HUES48 (cell line): Measurements from ENCODE around the gene GAPT.

Experiments
- H3K27ac ChIP-seq: one replicate; pipeline ENCODE4 v1.7.0; 2013; ENCODE audit warnings: low read depth, low read length, inconsistent platforms
- H3K27me3 ChIP-seq: 2 replicates; pipeline ENCODE4 v1.6.1; 2013; ENCODE audit warnings: mild to moderate bottlenecking, low read length; ENCODE audit not compliant: control insufficient read depth, insufficient read depth
- H3K36me3 ChIP-seq: 2 replicates; pipeline ENCODE4 v1.6.1; 2013; ENCODE audit warnings: low read length; ENCODE audit not compliant: control insufficient read depth, insufficient read depth
- H3K4me1 ChIP-seq: 2 replicates; pipeline ENCODE4 v1.6.1; 2013; ENCODE audit warnings: mild to moderate bottlenecking, low read length; ENCODE audit not compliant: control insufficient read depth, insufficient read depth
- H3K4me3 ChIP-seq: 2 replicates; pipeline ENCODE4 v1.5.1; 2013; ENCODE audit warnings: mild to moderate bottlenecking, low read depth, low read length
- H3K9ac ChIP-seq: 2 replicates; pipeline ENCODE4 v1.6.1; 2013; ENCODE audit warnings: mild to moderate bottlenecking, low read depth, low read length, moderate library complexity
- H3K9me3 ChIP-seq: 2 replicates; pipeline ENCODE4 v1.6.1; 2013; ENCODE audit warnings: low read length; ENCODE audit not compliant: control insufficient read depth, insufficient read depth

The GAPT gene

DNA sequence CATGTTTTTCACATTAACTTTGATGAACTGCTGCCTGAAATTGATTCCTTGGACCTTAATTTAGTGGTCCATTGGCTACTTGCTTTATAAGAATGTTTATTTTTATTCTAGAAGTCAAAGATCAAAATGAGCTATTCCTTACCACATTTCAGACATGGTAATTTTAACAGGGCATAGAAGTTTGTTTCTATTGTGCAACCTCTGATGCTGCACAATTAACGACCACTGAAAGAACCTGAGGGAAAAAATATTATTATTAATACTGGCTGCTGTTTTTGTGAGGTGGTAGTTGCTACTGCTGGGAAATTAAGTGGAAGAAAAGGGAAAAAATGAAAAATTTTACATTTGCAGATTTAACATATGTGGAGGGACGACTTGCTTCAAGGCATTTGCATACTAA is 53.7 kb downstream of the GAPT start:
- peaks cover 11% of the 10 kb centered on the region for H3K9me3 ChIP-seq

DNA sequence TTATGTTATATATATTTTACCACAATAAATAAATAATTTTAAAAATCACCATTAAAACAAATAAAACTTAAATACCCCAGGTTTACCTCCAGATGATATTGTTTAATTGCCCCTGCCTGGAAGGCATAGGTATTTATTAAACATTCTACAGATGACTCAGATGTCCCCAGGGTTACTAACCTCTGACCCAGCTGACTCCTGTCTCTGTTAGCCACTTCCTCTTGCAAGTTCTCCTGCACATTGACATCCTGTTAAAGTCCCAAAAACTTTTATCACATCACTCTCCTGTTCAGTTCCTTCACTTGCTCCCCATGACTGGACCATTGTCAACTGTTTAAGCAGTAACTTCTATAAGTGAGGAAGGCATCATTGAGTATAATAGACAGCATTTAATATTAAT is 54.7 kb downstream of the GAPT start:
- peaks cover 11% of the 10 kb centered on the region for H3K9me3 ChIP-seq
- H3K4me3 ChIP-seq = no peak overlapping the region
- H3K9ac ChIP-seq = no peak overlapping the region
- no peaks in the 10 kb centered on the region for H3K36me3 ChIP-seq
- H3K27me3 ChIP-seq = no peaks in the 10 kb centered on the region
- no peaks in the 10 kb centered on the region for H3K4me1 ChIP-seq
- H3K27ac ChIP-seq = no peak overlapping the region

More for the DNA sequence above, 53.7 kb downstream of the GAPT start:
- H3K27ac ChIP-seq = no peak overlapping the region
- no peak overlapping the region for H3K4me3 ChIP-seq
- H3K27me3 ChIP-seq = no peaks in the 10 kb centered on the region
- no peaks in the 10 kb centered on the region for H3K36me3 ChIP-seq
- no peak overlapping the region for H3K9ac ChIP-seq
- H3K4me1 ChIP-seq = no peaks in the 10 kb centered on the region
